NCI-H2171 (cell line): ENCODE results near the gene TSPAN11.
"Not testable (repeated sequence)": the region's sequence is repeated elsewhere in the genome, so short reads cannot be mapped to it uniquely, and the experiment has no call there.

ENCODE experiments used
- DNase-seq: peaks from one replicate; lab custom pipeline; 2025; lab: John Stamatoyannopoulos, UW

TSPAN11 gene

GRCh38 chr12:31002999-31003398 lies 76.5 kb downstream of the TSPAN11 start:
- no peak for DNase-seq

- no peak for DNase-seq
Observed at GRCh38 chr12:31003861-31004640, 77.5 kb downstream of the TSPAN11 start.

- DNase-seq = peak; percentile 66
Observed at GRCh38 chr12:31004666-31005065, 78.1 kb downstream of the TSPAN11 start.

GRCh38 chr12:31005256-31005943 lies 78.9 kb downstream of the TSPAN11 start:
- DNase-seq = no peak

GRCh38 chr12:31005944-31006361 lies 79.4 kb downstream of the TSPAN11 start:
- no peak for DNase-seq

- DNase-seq = no peak
Observed at GRCh38 chr12:31006416-31007152, 80.0 kb downstream of the TSPAN11 start.

GRCh38 chr12:31007153-31007495 lies 80.6 kb downstream of the TSPAN11 start:
- DNase-seq = no peak

- DNase-seq = no peak
Observed at GRCh38 chr12:31007636-31008175, 81.2 kb downstream of the TSPAN11 start.

- DNase-seq = peak; percentile 72
Observed at GRCh38 chr12:31008241-31008761, 81.8 kb downstream of the TSPAN11 start.

GRCh38 chr12:31008961-31009840 lies 82.7 kb downstream of the TSPAN11 start:
- peak; percentile 74 for DNase-seq

GRCh38 chr12:31009976-31010375 lies 83.4 kb downstream of the TSPAN11 start:
- DNase-seq = no peak

- no peak for DNase-seq
Observed at GRCh38 chr12:31011336-31011735, 84.8 kb downstream of the TSPAN11 start.

GRCh38 chr12:31011746-31012566 lies 85.4 kb downstream of the TSPAN11 start:
- DNase-seq = no peak

- DNase-seq = not testable (repeated sequence)
Observed at GRCh38 chr12:31012567-31012891, 86.0 kb downstream of the TSPAN11 start.

GRCh38 chr12:31015215-31015614 lies 88.7 kb downstream of the TSPAN11 start:
- DNase-seq = no peak

GRCh38 chr12:31016057-31016456 lies 89.5 kb downstream of the TSPAN11 start:
- no peak for DNase-seq

GRCh38 chr12:31017535-31017934 lies 91.0 kb downstream of the TSPAN11 start:
- DNase-seq = no peak

GRCh38 chr12:31018106-31018789 lies 91.7 kb downstream of the TSPAN11 start:
- DNase-seq = no peak

GRCh38 chr12:31018790-31019505 lies 92.4 kb downstream of the TSPAN11 start:
- DNase-seq = no peak
